Measurements from ENCODE around the gene ZFP91.

- TF ChIP-seq CTCF (IDR thresholded peaks at IDR 0.05) (no peak), POLR2A (IDR thresholded peaks at IDR 0.05) (no peak)
These were observed 81.2 kb downstream of the ZFP91 start for GRCh38 chr11:58659910-58660570.
